CD4-positive, alpha-beta T cell treated with Interferon alpha-2 for 1 hour (primary cell): ENCODE results near the gene AUTS2.
"Not testable (repeated sequence)": the region's sequence is repeated elsewhere in the genome, so short reads cannot be mapped to it uniquely, and the experiment has no call there.

Experiments used
- DNase-seq, 2 donors: peaks; one replicate each; pipeline ENCODE4 v3.0.0-alpha.2; 2020 to 2022

AUTS2 gene

DNA sequence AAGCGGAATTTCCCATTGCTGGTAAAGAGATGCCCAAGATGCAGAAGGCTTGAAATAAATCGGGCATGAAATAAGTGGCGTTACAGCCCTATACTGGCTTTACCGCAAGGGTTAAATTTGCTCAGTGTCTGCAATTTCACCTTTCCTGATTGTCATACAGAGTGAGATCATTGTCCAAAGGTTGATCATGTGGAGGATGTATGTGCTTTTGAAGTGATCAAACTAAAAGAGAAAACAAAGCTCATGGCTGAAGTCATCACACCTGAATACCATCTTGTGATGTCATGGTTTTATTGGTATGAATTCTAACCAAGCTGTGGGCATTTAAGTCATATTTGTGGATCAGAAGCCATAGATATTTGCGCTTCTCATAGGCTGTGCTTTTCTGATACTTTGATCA, 635.5 kb downstream of the AUTS2 start:
- DNase-seq = no peak

DNA sequence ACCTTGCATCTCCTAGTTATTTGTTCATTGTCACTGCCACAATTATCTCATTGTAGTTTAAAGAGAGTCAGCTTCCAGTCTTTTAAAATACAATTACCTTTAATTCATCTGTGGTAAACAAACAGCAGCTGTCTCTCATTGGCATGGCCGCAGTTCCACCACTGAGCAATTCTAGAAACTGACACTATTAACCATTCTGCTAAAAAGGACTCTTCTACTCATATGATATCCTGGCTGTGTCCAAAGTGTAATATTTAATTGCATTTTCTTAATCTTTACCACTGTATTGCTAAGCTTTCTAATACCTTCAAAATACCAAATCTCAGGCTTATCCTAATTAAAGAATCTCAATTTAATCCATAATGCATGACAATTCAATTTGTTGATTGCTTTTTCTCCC, 639.0 kb downstream of the AUTS2 start:
- DNase-seq = no peak

DNA sequence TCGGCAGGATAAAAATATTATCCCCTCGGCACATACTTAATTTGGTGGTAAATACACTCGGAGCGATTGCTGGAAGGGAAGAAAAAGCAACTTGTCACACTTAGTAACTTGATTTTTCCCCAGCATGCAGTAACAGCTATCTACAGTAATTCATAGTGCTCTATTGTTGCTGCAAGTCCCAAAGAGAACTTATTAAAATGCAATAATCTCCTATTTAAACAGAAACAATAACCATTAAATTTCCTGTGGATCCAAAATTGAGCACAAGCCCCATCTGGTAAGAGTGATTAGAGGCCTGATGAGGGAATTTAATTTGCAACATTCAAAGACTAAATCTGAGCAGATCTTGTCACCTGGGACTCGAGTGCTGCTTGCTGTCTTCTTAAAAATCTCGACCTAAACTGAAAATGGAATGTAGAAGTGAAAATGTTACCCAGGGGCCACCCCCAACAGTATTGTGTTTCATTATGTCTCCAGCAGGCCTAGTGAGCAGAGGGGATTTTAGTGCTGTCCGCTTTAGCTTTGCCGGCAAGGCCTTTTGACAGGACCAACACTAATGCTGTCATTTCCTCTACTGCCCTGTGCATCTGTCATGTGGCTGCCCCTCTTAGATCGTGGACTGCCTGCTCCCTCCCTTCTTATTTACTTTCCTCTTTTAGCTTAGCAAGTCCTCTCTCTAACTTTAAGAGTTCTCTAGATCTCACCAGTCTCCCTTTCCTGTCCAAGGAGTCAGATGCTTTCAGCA, 639.7 kb downstream of the AUTS2 start:
- peak in 1 of 2 donors; percentile 2 for DNase-seq

DNA sequence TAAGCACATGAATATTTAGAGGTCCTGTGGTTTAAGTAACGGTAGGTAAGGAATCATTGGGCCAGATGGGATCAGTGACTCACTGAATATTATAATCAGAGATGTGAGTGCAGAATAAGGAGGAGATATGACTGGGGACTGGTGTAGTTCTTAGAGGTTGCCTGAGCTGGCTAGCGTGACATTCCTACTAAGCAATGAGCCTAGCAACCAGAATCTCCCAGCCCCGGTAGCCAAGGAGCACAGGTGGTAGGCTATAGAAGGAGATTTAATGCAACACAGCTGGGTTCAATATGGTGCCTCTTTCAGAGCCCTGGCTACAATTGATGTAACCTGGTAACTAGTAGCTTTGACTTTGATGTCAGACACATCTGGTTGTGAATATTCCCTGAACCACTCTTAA, 641.6 kb downstream of the AUTS2 start:
- no peak for DNase-seq

DNA sequence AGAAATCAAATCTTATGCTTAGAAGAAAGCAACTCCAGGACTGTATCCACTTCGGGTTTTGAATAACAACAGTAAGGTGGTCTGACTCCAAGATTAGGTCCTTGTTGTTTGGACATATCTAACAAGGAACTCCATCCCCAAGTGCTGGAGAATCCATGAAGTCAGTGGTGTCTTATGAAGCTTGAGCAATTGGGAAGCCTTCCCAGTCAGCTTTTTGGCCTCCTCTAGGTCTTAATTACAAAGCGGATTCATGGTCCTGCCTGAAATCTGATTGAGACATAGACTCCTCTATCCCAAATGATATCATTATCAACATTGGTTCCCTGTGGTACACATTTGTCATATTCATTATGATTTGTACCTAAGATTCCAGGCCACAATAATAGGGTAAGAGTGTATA, 642.6 kb downstream of the AUTS2 start:
- DNase-seq = no peak

DNA sequence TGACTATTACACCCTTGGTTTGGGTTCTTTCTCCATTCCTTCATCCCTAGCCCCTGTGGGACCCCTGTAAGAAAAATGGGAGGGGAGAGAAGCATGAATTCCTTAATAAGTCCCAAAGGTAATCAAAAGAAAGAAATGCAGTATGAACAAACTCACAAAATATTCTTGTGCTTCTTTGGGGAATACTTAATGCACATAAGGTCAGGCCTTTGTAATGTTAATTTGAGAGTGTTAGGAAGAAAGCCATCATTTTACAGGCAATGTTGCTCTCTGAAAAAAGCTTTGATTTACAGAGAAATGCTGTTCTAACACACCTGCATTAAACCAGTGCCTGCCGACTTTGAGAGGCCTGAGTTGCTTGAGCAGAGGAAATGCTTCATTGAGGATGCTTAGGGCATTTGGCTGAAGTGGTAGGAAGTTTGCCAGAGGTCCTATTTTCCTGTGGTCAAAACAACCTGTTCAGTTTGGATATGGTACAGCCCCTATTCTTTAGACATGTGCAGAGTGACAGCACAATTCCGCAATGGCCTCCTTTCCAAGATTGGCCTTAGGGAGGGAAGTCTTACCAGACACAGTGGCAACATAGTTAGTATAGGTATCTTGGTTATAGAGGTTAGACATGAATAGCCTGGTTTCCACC, 643.4 kb downstream of the AUTS2 start:
- DNase-seq = no peak

DNA sequence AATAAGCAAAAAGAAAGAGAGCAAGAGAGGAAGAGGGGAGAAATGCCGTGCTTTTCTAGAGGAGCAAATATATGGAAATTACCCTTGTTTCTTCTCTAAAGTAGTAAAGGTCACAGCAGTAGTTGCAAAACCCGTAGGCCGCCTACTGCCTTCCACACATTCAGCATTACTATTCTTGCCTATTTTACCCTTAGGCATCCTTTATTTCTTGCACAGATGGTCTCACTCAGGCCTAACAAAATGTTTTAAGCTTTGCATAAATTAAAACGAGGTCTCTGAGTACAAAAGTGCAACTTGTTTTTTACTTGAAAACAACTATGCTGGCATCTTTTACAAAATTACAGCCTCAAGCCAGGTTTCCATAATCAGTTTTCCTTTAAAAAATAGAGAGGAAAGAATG, 644.6 kb downstream of the AUTS2 start:
- no peak for DNase-seq

DNA sequence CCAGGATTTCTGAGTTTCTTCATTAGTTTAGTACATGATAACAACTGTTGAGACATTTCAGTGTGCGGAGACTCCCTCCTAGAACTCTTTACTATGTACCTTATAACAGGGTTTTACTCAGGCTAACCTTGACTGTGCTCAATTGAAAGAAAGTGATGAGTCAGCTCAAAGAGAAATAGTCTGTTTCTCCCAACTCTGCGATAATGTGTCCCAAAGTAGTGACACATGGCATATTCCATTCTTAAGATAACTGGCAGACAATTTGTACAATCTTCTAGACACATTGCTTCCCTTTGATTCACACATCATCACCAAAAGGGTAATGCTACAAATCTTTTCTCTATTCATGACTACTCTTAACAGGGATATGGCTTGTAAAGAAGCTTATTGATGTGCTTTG, 645.2 kb downstream of the AUTS2 start:
- DNase-seq = no peak

DNA sequence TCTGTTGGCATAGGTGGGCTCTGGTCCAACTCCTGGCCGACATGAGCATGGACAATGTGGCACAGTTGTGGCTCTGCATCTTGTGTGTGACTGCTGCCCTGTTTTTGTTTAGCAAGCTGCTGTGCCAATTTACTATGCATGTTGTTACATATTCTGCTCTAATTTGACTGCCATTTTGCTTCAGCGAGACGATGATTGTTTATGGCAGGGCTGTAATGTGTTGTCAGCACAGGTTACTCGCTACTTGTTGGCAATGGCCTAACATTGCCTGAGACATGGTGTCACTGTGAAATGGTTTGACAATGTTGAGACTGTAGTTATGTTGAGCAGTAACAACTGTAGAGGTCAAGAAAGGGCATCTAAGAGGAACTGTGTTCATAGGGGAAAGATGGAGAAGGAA, 659.6 kb downstream of the AUTS2 start:
- no peak for DNase-seq

DNA sequence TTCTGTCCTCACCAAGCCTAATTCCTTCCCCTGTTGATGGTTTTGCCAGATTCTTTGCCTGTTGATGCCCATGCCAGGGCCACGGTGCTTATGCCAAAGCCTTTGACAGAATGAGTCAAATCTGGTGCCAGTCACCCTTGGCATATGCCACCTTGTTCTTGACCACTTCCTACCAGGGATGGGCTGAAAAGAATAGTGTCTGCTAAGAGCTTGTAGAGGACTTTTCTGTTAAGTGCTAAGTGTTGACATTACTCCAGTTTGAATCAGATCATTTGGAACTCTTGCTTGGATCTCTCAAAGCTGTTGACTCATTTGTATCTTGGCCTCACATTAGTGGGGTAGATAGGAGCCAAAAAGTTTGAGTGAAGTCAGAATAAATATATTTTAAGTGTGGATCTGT, 661.2 kb downstream of the AUTS2 start:
- DNase-seq = no peak

DNA sequence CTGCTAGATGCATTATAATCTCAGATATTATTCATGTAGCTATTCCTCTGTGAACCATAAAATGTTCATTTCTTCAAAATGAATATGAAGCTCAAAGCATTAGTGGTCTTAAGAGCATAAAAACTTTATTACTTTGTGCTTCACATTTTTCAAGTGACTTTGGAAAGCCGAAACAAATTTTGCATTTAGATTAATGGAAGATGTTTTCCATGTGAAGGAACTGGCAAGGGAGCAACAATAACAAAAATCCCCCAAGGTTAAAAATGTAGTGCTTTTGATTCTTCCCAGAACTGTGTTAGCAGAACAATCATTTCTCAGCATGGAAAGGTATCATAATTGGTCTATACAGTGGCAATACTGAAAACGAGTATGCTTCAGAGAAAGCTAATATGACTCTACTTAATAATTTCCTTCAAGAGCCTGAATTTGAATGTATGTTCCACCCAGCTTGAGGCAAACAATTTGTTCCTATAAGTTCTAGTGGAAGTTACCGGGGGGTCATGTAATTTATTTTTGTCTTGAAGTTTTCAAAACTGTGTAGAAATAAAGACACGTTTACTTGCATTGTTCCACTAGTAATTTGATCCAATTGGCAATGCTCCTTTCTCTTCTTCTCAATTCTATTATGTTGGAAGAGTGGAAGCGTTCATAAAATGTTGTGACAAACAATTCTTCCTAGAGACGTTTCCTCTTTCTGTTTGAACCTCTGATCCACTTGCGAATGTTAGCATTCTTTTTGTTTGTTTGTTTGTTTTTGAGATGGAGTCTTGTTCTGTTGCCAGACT, 665.4 kb downstream of the AUTS2 start:
- DNase-seq = no peak

DNA sequence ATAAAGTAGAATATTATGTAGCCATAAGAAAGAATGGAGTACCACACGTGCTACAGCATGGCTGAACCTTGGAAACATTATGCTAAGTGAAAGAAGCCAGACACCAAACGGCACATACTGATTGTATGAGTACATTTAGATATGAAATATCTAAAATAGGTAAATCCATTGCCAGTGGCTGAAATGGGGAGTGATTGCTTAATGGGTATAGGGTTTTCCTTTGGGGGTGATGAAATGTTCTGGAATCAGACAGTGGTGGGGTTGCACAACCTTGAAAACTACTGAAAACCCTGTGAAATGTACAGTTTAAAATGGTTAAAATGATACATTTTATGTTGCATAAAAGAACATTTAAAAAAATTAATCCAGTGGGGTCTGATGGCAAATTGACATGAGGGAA, 667.9 kb downstream of the AUTS2 start:
- DNase-seq = no peak

DNA sequence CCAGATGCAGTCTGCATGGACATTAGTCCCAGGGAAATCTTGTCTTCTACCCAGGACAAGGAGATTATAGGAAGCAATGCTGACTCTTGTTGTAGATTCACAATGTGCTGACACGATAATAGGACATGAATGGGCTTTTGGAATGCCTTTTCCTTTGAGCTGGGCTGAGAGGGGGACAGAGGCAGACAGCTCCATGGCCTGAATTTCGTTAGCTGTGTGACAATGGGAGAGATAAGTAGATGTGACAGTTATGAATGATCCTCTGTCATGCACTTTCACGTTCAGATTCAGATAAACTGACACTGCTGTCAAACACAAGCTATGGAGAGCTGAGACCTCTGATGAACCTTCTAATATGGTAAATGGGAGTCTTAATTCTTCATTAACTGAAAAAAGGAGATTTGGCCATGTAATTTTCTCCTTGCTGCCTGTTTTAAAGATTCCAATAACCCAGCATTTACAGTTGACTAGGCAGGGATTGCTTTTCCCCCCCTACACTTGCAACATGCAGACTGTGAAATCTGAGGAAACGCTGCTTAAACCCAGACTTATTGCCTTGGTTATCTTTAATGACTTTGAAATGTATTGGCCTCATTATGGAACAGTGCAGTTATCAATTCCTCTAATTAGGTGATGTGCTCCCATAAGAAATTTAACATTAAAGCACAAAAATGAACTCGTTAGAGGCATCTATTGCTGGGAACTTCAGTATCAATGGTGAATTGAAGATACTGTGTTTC, 669.3 kb downstream of the AUTS2 start:
- DNase-seq = no peak

DNA sequence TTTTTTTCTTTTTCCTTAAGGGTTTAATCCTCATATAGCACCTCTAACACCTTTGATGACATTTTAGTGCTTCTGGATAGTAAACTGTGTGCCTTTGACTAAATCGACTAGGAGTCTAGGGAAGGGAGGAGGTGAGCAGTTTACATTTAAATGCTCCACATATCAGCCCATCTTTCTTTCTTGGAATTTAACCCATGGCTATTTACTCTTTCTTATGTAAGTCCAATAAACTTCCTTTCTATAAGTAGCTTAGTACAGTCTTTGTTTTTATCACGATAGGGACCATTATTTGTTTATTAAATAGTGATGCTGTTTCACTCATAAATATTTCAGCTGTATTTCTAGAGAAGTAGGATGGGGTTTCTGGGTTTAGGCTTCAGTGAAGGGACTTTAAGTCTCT, 669.9 kb downstream of the AUTS2 start:
- DNase-seq = no peak

DNA sequence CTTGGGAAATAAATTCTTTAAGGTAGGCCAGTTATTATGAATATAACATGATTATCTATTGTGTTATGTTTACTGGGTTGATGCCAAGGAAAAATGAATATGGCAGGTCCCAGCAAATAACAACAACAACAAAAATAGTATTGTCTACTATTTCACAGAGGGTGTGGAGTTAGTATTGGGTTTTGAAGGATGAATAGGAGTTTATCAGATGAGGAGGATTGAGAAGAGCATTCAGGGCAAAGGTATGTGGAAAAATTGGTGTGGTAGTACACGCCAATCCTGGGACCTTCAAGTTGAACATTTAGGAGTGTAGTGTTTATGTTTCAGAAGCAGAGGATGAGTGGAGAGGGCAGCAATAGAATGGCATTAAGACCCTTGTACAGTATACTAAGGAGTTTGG, 671.9 kb downstream of the AUTS2 start:
- no peak for DNase-seq

DNA sequence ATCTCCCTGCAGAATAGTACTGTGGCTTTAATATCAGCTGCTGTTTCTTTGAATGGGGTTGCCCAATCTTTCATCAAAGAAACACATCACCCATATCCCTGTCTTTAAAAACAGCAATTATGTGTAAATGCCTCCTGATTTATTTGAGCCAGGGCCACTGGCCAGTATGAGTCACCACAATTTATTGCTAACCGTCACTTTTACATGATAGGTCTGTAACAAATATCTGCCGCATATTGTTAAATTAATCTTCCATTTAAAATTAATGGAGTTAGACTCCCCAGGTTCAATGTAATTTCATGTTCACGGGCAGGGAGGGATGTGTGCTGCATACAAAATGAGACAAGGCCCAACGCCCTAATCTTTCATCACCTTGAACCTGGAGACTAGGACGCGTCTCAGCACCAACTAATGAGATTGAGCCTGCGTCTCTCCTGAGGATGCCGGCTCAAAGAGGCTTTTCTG, 673.4 kb downstream of the AUTS2 start:
- DNase-seq = no peak

DNA sequence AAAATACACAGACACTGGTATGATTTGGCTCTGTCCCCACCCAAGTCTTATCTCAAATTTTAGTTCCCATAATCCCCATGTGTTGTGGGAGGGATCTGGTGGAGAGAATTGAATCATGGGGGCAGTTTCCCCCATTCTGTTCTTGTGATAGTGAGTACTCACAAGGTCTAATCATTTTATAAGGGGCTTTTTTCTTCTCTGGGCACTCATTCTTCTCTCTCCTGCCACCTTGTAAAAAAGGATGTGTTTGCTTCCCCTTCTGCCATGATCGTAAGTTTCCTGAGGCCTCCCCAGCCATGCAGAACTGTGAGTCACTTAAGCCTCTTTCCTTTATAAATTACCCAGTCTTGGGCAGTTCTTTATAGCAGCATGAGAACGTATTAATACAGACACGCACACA, 677.3 kb downstream of the AUTS2 start:
- DNase-seq = not testable (repeated sequence)

DNA sequence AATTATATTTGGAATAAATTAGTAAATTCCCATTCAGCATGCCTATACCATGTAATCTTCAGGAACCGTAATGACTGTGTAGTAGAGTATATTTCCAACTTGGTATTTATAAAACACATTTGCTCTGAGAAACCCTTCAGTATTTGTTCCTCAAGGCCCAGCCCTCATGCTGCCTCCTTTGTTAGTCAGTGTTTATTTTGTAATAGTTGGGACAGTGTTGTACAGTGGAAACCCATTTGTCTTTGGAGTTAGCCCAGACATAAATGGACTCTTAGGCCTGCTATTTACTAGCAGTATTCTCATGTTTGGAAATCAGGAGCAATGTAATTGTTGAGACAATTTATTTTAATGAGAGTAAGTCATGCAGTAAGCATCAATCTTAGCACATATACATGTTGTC, 686.9 kb downstream of the AUTS2 start:
- no peak for DNase-seq

DNA sequence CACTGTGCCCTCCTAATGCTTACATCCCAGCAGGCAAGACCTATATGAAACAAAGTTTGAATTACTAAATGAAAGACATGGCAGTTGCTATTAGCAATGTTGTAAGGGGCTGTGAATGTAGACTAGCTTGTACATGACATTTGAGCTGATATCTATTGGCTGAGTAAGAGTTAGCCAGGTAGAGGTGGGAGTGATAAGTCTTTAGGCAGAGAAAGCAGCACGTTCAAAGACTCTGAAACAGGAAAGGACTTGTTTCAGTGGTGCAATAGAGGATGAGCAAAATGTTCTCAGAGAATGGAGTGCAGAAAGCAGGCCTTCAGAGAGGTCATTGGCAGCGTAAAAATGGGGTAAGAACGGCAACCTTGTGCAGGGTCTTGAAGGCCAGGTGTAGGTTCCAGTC, 687.6 kb downstream of the AUTS2 start:
- no peak for DNase-seq

DNA sequence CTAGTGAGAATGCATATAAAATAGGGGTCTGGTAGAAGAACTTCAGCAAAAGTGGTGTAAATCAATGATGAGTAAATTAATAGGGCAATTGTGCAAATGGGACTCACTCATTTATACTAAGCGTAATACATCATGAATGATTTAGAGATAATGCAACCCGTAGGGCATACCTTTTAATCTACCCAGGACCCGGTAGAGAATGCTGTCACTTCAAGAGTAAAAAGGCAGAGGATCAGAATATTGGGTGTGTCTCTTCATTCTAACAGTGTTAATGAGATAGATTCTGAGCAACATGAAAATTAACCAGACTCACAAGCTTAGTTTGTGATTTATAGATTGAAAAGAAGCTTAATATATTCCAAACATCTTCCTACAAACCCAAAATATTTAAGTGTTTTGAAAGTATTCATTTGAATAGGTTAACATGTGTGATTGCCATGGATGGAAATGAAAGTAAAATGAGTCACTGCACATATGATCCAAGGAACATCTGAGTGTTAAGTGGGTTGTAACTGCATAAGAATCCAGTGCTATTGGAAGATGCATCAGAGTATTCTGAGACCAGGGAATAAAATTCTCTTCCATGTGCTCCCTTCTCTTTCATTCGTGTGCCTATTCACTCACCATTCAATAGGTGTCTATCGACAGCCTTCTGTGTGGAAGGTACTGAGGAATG, 690.6 kb downstream of the AUTS2 start:
- no peak for DNase-seq

DNA sequence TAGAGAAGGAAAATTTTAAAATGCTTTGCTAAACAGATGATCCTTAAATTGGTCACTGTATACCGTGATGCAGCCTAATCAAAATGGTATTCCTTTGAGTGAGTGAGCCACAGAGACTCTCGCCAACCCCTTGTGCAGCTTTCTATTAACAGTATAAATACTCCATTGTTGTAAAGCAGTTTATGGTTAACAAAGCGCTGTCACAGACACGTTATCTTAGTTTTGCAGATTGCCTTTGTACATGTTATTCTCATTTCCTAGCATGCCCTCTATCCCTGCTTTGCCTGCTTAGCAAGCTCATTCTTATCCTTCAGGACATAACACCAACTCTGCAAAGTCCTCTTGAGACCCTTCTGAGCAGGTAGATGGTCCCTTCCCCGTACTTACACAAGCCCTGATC, 694.4 kb downstream of the AUTS2 start:
- no peak for DNase-seq

DNA sequence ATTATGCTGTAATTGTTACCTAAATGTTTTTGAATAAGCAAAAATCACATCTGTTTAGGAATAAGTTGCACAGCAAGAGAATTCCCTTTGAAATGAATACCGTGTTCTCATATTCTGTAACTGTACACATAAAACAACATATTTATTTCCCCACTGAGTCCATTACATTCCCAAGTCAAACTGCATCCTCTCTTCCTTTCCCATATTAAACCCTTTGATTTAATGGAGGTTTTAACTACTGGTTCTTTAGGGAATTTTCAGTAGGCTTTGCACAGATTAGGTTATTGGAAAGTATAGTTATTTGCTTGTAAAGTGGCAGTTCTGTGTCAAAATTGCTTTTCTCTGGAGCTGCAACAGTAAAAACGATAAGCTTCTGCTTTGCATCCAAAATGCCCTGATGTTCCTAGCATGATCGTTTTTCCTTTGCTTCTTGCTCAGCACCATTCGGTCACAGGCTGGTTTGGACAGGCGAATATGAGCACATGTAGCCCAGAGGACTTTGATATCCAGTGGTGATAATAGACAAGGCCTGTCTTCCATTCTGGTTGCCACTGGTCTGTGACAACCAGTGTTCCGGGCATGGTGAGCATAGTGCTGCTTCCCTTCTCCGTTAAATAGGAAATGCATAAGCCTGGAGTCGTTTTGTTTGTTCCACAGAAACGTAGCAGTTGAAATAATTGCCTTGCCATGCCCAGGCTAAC, 696.1 kb downstream of the AUTS2 start:
- DNase-seq = no peak
